Left lobe of liver (tissue), 2 donors: ENCODE data around the gene TERT. TPM values are rescaled to one million over a fixed set of nuclear protein-coding genes. Genes with fewer than 3 reads are reported as not detected.

ENCODE experiments used
- ATAC-seq: fragments of 200-7000 bp; cut with Tn5 transposase; one replicate; pipeline ENCODE4 v1.9.1; 2020; ENCODE audit warnings: mild to moderate bottlenecking, moderate library complexity
- DNase-seq: peaks from one replicate; pipeline ENCODE4 v3.0.0-alpha.2; 2020; ENCODE audit warnings: low spot score
- total RNA-seq: library from RNA; stranded (reverse); gene quantifications from one replicate; pipeline ENCODE4 v1.2.1, GENCODE V29; 2021
- donor health status: DM: no; HTN: no; CAD: no; lungs with moderate emphysema.
- donor health status: DM: no; HTN: yes; CAD: no.

Gene TERT
- total RNA-seq, 1 donor from 2014 or later, result 0.10 TPM

DNA sequence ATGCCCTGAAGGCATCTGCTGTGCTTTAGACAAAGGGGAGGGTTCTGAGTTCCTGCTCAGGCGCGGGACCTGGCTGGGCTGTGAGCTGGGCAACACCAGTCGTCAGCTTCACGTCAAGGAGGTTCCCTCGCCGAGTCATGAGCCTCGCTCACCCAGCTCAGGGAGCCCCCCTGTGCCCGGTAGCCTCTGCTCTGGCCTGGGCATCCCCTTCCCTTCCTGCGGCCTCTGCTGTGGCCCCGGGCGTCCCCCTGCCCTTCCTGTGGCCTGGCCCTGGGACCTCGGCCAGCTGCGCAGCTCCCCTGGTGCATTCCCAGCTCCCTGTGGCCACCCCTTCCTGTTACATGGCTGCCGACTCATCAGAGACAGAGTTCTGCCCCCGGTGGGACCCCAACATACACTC, 29.8 kb downstream of the TERT start:
- no peak for DNase-seq
- ATAC-seq, result no peak

GRCh38 chr5:1264211-1264610, 30.7 kb downstream of the TERT start:
- DNase-seq, result no peak
- no peak for ATAC-seq

DNA sequence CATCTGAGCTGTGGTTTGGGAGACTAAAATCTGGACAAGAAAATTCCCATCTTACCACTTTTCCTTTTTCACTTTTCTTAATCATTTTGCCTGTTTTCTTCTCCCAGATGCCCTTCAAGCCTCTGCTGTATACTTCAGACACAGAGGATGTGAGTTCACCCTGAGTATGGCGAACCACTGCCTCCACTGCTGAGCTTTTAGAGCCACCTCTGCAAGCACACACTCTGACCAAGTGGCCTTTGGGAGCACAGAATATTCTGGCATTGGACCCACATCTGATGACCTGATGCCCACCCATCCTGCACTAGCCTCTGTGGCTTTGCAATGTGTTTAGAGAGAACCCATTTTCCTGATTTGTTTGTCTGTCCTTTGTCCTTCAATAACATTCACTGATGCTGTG, 32.5 kb downstream of the TERT start:
- ATAC-seq (no peak), DNase-seq (no peak)

DNA sequence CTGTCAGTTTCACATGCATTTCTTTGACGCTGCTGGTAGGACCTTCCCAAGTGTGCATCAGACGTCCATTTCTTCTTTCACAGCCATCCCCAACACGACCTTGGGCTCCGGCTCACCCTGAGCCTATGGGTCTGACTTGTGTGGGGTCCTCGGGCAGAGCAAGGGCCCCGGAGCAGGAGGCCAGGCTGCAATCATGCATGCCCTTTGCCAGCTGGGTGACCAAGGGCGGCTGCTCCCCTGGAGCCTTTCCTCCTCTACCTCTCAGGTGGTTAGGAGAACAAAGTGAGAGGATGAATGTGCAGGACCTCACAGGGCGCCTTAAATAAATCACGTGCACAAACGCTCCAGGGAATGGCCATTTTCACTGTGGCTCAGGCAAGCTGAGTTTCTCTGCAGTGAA, 33.2 kb downstream of the TERT start:
- DNase-seq, result no peak

GRCh38 chr5:1259806-1260480, 34.9 kb downstream of the TERT start:
- no peak for ATAC-seq
- DNase-seq, result no peak

More for the DNA sequence above, 33.2 kb downstream of the TERT start:
- no peak for ATAC-seq

GRCh38 chr5:1257841-1258240, 37.0 kb downstream of the TERT start:
- ATAC-seq (no peak), DNase-seq (no peak)

DNA sequence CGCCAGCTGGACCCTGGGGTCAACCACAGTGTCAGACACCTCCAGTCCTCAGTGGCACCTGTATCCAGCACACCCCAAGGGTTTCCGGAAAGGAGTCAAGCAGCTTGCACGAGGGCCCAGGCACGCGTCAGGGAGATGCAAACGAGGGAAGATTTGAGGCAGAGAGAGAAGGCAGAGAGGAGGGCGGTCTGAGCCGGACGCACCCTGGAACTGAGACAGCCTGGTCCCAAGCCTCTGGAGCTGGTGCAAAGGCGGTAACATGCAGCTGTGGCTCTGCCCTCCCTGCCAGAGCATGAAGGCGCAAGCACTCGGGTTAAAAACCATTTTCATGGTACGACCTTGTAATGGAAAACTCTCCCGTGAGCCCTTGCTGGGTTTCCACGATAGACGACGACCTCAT, 37.5 kb downstream of the TERT start:
- DNase-seq (no peak), ATAC-seq (no peak)

- no peak for DNase-seq
- no peak for ATAC-seq
Measured at GRCh38 chr5:1256776-1257175, 38.1 kb downstream of the TERT start.

DNA sequence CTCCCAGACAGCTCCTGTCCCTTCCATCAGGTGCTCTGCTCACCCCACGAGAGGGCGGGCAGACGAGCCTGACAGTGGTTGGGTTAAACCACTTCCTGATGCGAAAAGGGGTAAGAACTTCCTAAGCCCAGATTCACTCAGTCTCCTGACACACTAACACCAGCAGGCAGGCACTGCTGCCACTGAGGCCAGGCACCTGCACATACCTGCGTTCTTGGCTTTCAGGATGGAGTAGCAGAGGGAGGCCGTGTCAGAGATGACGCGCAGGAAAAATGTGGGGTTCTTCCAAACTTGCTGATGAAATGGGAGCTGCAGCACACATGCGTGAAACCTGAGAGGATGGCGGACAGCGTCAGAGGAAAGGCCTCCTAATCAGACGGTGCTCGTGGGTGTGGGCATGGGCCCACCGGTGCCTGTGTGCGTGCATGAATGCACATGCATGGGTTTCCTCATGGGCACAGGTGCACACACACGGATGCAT, 39.7 kb downstream of the TERT start:
- DNase-seq (no peak), ATAC-seq (no peak)

GRCh38 chr5:1254196-1254595, 40.7 kb downstream of the TERT start:
- no peak for DNase-seq
- no peak for ATAC-seq

DNA sequence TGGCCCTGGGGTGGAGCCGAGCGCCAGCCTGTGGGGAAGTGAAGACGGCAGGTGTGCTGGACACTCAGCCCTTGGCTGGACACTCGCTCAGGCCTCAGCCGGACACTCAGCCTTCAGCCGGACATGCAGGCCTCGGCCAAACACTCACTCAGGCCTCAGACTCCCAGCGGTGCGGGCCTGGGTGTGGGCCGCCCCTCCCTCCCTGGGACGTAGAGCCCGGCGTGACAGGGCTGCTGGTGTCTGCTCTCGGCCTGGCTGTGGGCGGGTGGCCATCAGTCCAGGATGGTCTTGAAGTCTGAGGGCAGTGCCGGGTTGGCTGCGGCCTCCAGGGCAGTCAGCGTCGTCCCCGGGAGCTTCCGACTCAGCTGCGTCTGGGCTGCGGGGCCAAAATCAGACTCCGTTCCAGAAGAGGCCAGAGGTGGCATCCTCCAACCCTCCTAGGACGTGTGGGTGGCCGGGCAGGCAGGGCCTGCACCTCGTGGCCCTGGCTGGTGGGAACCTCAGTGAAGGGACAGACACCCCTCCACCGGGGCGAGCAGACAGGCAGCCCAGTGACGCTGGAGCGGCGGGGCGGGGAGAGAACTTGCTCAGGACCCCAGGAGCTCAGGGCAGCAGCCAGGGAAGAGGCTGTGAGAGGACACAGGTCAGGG, 41.3 kb downstream of the TERT start:
- no peak for DNase-seq
- no peak for ATAC-seq

DNA sequence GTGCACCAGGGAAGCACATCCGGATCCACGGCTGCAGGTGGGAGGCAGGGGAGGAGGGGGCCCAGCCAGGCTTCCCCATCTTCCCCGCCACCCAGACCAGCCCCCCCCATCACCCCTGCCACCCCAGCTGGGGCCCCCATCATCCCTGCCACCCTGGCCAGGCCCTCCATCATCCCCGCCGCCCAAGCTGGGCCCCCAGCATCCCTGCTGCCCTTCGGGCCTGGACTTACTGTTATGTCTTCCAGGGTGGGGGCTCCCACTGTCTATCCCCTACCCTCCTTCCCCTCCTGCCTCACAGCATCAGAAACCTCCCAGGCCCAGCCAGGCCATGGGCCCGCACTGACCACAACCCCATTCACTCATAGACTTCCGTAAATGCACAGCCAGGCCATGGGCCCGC, 42.2 kb downstream of the TERT start:
- ATAC-seq (no peak), DNase-seq (no peak)

DNA sequence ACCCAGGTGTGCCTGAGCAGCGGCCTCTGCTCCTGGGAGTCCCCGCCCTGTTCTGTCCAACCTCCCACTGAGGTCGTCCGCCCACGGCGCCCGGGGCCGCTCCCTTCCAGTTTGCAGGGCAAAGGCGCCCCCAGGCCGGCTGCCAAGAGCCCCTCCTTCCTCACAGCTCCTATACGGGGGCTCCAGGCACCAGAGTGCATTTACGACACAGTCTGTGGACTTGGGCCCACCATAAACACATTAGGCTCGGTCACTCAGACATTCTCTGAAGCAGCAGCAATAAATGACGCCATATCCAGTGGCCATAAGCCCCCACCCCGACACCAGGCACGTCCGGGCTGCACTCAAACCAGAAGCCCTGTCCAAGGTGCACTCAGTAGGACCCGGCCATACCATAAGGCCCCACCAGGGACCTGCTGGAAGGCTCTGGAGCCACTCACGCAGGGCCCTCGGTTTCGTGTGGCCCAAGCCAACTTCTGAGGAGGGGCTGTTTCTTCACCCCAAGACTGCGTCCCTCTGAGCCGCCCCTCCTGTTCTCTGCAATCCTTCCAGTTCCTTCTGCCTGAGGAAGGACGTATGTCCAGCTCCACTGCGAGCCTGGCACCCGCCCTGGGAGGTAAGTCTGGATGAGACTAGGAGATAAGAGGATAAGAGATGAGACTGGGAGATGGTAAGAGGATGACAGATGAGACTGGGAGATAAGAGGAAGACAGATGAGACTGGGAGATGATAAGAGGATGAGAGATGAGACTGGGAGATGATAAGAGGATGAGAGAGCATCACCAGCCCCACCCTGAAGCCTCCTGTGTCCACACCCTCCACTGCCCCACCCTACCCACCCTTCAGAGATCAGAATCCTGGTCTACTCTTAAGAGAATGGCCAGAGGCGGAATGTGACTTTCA, 42.9 kb downstream of the TERT start:
- ATAC-seq, result no peak
- DNase-seq, result no peak

- DNase-seq (no peak), ATAC-seq (no peak)
Measured at GRCh38 chr5:1249366-1250280, 45.2 kb downstream of the TERT start.

GRCh38 chr5:1247811-1248210, 47.1 kb downstream of the TERT start:
- ATAC-seq, result no peak
- no peak for DNase-seq

DNA sequence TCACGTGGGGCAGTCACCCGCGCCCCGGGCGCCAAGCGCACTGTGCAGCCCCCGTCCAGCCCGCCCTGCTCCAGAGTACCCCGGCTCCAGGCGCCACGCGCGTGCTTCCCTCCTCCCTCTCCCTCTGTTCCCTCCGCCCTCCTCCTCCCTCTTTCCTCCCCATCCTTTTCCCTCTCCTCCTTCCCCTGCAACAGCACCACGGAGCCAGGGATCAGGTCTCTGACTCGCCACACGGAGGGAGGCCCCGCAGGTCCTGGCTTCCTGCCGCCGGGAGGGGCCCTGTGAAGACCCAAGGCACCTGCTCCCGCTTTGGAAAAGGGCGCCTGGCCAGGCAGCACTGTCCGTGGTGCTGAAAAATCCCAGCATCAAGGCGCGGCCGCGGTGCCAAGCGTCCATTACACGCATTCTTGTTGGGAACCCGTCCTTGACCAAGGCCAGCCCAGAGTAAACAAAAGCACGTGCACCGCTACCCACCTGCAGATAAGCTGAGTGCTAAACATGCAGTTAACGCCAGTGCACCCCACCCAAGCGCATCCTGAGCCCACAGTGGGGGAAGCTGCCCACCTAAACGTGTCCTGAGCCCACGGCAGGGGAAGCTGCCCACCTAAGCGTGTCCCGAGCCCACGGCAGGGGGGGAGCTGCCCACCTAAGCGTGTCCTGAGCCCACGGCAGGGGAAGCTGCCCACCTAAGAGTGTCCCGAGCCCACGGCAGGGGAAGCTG, 48.0 kb downstream of the TERT start:
- ATAC-seq, result peak; percentile 79
- peak; percentile 57 for DNase-seq

DNA sequence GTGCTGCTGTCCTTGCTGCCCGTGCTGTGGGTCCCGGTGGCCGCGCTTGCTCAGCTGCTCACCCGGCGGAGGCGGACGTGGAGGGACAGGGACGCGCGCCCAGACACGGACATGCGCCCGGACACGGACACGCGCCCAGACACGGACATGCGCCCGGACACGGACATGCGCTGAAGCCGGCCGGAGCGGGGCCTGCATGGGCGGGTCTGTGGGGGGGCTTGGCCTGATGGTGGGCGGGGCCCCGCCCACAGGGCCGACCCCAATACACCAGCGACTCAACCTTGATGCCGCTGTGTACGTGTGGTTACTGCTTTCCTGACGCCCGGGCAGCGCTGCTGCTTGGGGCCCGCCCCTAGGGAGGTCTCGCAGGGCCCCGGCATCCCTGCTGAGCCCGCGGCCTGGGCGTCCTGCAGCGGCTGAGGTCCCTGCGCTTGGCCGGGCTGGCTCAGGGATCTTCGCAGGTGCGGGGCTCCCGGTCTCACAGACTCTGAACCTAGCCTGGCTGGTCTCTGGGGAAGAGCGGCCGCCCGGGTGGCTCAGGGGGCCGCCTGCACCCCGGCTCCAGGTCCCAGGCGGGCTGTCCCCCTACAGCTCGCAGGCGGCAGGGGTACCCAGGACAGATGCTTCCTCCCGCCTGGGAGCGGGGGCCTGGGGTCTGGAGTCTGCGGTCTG, 48.8 kb downstream of the TERT start:
- DNase-seq, result no peak

DNA sequence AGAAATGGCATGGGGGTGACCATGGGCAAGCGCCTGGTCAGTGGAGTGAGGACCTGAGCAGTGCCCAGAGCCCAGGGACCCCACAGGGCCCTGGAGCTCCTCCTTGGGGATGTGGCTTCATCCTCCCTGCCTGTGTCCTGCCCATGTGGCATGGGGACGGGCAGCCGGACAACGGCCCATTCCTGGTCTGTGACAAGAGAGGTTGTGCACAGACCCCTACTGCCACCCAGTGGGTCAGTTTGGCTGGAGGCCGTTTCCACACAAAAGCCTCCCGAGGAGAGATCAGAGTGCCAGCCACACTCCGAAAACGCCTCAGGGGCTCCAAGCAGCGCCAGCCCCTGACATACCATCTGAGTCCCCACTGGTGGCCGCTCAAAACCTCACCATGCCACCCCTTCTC, 49.9 kb downstream of the TERT start:
- ATAC-seq, result peak; percentile 6
- no peak for DNase-seq

More for the DNA sequence above, 48.8 kb downstream of the TERT start:
- no peak for ATAC-seq

DNA sequence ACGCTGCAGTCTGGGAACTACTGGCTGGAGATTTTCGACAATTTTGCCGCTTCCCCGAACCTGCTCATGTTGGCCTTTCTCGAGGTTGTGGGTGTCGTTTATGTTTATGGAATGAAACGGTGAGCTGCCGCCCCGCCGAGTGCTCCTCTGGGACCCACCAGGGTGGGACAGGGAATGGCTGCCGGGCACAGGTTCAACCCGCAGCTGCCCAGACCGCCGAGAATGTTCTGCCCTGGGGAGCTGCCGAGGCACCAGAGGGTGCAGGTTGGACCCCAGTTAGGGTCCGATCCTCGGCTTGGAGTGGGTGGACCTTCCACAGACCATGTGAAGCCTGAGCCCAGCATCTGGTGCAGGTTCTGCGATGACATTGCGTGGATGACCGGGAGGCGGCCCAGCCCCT, 50.6 kb downstream of the TERT start:
- no peak for DNase-seq
- no peak for ATAC-seq
